K562 (cell line): Measurements from ENCODE around the gene HYOU1. TPM values are rescaled to one million over a fixed set of nuclear protein-coding genes. Genes with fewer than 3 reads are reported as not detected.

Experiments
- ARID4B ChIP-seq: sonication (generic); formaldehyde crosslinking; IDR thresholded peaks from 2 replicates; pipeline ENCODE4 v1.8.0; 2022; ENCODE audit warnings: mild to moderate bottlenecking, missing genetic modification reagents
- CHAMP1 ChIP-seq: fragments of 450-650 bp; IDR thresholded peaks from 2 replicates; pipeline ENCODE4 v1.6.1; 2016; ENCODE audit warnings: mild to moderate bottlenecking
- EGR1 ChIP-seq: fragments of 450-650 bp; conservative IDR thresholded peaks from 2 replicates; pipeline ENCODE4 v1.6.1; 2017; ENCODE audit warnings: mild to moderate bottlenecking
- GTF2F1 ChIP-seq: IDR thresholded peaks from 2 replicates; pipeline ENCODE4 v1.6.1; 2011; ENCODE audit warnings: low read depth, low read length, improper control_type of control experiment
- HOMEZ ChIP-seq: fragments of 250-450 bp; sonication (Bioruptor Pico); IDR thresholded peaks from 2 replicates; pipeline ENCODE4 v1.4.0; 2020; ENCODE audit warnings: mild to moderate bottlenecking, moderate library complexity
- MITF ChIP-seq: IDR thresholded peaks from 2 replicates; pipeline ENCODE4 v1.6.1; 2014; ENCODE audit warnings: antibody characterized with exemption
- NR1H2 ChIP-seq: sonication (generic); formaldehyde crosslinking; IDR thresholded peaks from 2 replicates; pipeline ENCODE4 v1.4.0; 2020; ENCODE audit warnings: mild to moderate bottlenecking, missing genetic modification reagents
- PHF21A ChIP-seq: fragments of 450-650 bp; IDR thresholded peaks from 2 replicates; pipeline ENCODE4 v1.6.1; 2017; ENCODE audit warnings: low read depth, borderline replicate concordance
- PTRF ChIP-seq: fragments of 450-650 bp; IDR thresholded peaks from 2 replicates; pipeline ENCODE4 v1.6.1; 2016; ENCODE audit warnings: mild to moderate bottlenecking, missing genetic modification characterization, missing compliant biosample characterization
- SIN3A ChIP-seq, 2 experiments: fragments of 150-350 bp in 1 of 2; IDR thresholded peaks; 2 replicates each; pipeline ENCODE4 v1.6.1; 2011 to 2016; ENCODE audit warnings: borderline replicate concordance in 2 of 2, low read depth in 2 of 2, low read length in 2 of 2, mild to moderate bottlenecking in 2 of 2, moderate library complexity in 2 of 2; ENCODE audit not compliant: control insufficient read depth in 1 of 2
- SMAD4 ChIP-seq: fragments of 250-450 bp; sonication (Bioruptor Pico); conservative IDR thresholded peaks from 2 replicates; pipeline ENCODE4 v1.8.0; 2021; ENCODE audit warnings: inconsistent platforms, mild to moderate bottlenecking, moderate library complexity
- SNAPC5 ChIP-seq: fragments of 250-450 bp; sonication (Bioruptor Pico); IDR thresholded peaks from 2 replicates; pipeline ENCODE4 v1.8.0; 2021; ENCODE audit warnings: moderate library complexity, mild to moderate bottlenecking, inconsistent platforms
- ZBTB43 ChIP-seq: sonication (generic); formaldehyde crosslinking; IDR thresholded peaks from 2 replicates; pipeline ENCODE4 v1.8.0; 2023; ENCODE audit warnings: mild to moderate bottlenecking, missing genetic modification reagents
- ZNF232 ChIP-seq: sonication (generic); formaldehyde crosslinking; IDR thresholded peaks from 2 replicates; pipeline ENCODE4 v1.8.0; 2022; ENCODE audit warnings: mild to moderate bottlenecking, missing genetic modification reagents
- polyA plus RNA-seq, 8 experiments: library from polyadenylated mRNA; depleted of rRNA in 4 of 8; stranded (reverse) in 5 of 8; unstranded in 3 of 8; fragments of >200 nt; fragmentation: Nextera tagmentation in 2 of 8; fragmentation: Illumina TruSeq in 1 of 8; extraction: Ambion mirVana in 2 of 8; extraction: Trizol in 1 of 8; gene quantifications; 2 replicates each; pipeline versions ENCODE4 v1.2.1 to v1.2.3, GENCODE V29; 2011 to 2014; ENCODE audit warnings: inconsistent platforms in 1 of 8, missing spikeins in 1 of 8
- total RNA-seq, 7 experiments: library from RNA; depleted of rRNA in 6 of 7; stranded (reverse); fragments of >200 nt in 6 of 7; fragmentation: Illumina TruSeq in 2 of 7; extraction: Trizol in 2 of 7; gene quantifications; 2 replicates each; pipeline versions ENCODE4 v1.2.1 to v1.2.3, GENCODE V29; 2011 to 2021; ENCODE audit warnings: low replicate concordance in 1 of 7

Gene HYOU1
- total and polyA plus RNA-seq, 9 of the 15 experiments (the other 6 are each of a cell fraction or from before 2014, with no cell fraction given) = 19.5 to 197 (median 128) TPM

- 0 out of 2 replicates have a peak, but pooled peaks have one; percentile 57 for TF ChIP-seq CHAMP1
- no peak for TF ChIP-seq PTRF (tag)
- TF ChIP-seq SIN3A (IDR thresholded peaks at IDR 0.05; ENCODE audit: borderline replicate concordance in 2 of 2, control insufficient read depth in 1 of 2, low read depth in 2 of 2, low read length in 2 of 2) = peak; percentile 83 to 95; a peak in 3 of 4 replicates
- 0 out of 2 replicates have a peak, but pooled peaks have one; percentile 1 for TF ChIP-seq EGR1
- TF ChIP-seq PHF21A = peak; percentile 91; the same call in 1 of the 2 replicates
- TF ChIP-seq ZNF232 = peak; percentile 67; the same call in 1 of the 2 replicates
- TF ChIP-seq NR1H2 (CRISPR knock-in tag) = peak; percentile 97; the same call in 1 of the 2 replicates
- peak; percentile 66; the same call in 1 of the 2 replicates for TF ChIP-seq ZBTB43
- no peak for TF ChIP-seq HOMEZ
- no peak for TF ChIP-seq SNAPC5 (CRISPR knock-in tag)
- TF ChIP-seq ARID4B (CRISPR knock-in tag) = peak; percentile 97
- TF ChIP-seq MITF = 0 out of 2 replicates have a peak, but pooled peaks have one; percentile 12
- TF ChIP-seq GTF2F1 = peak; percentile 99
- 0 out of 2 replicates have a peak, but pooled peaks have one; percentile 76 for TF ChIP-seq SMAD4
Observed at GRCh38 chr11:119095066-119095880, 38.3 kb upstream of the HYOU1 start (continued).
